AG09309 (cell line): Measurements from ENCODE around the gene EBNA1BP2.
"Not testable (repeated sequence)": the region's sequence is repeated elsewhere in the genome, so short reads cannot be mapped to it uniquely, and the experiment has no call there.

Source experiments
- DNase-seq: peaks from one replicate; pipeline ENCODE4 v3.0.0-alpha.2; 2010; ENCODE audit warnings: low read depth
- H3K4me3 ChIP-seq: 2 replicates; pipeline ENCODE4 v1.5.1; 2011; ENCODE audit warnings: mild to moderate bottlenecking, low read depth, low read length, moderate library complexity; ENCODE audit not compliant: control insufficient read depth
- CTCF ChIP-seq: IDR thresholded peaks from 2 replicates; pipeline ENCODE4 v1.5.1; 2011; ENCODE audit warnings: mild to moderate bottlenecking, low read depth, low read length, inconsistent platforms; ENCODE audit not compliant: insufficient read depth, control insufficient read depth; ENCODE audit errors: missing control alignments

The EBNA1BP2 gene

GRCh38 chr1:43171876-43172526 is at the start of gene EBNA1BP2, which contains the start of gene CFAP57:
Gene EBNA1BP2, minus strand, starts transcription at chr1:43172290. Its CDS starts 172 bp downstream, at chr1:43172118.
Gene CFAP57, plus strand, starts transcription at chr1:43172330. Its CDS starts 424 bp downstream, at chr1:43172754.
- peak within 1 kb of the TSS; percentile 62 for H3K4me3 ChIP-seq
- no peak for TF ChIP-seq CTCF
- peak; percentile 72 for DNase-seq

GRCh38 chr1:43221797-43222196 is 49.7 kb upstream of the EBNA1BP2 start:
- H3K4me3 ChIP-seq, result no peak overlapping the region
- DNase-seq, result no peak
- TF ChIP-seq CTCF, result no peak

- TF ChIP-seq CTCF, result no peak
- no peak overlapping the region for H3K4me3 ChIP-seq
- no peak for DNase-seq
Measured at GRCh38 chr1:43220905-43221778, 49.1 kb upstream of the EBNA1BP2 start.

DNA sequence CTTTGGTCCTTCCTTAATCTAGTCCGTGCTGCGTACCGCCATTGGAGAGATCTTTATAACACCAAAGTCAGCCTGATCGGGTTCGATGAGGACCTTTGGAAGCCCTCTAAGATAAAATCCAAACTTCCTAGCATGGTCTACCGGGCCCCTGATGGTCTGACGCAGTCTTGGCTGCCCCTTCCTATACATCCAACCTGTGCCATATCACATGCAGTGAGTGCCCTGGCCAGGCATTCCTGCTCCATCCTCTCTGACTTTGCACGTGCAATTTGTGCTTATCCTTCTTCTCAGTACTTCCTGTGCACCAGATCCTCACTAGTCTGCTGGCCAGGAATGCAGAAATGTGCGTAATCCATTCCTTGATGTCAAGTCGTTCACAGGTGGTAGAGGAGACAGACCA is 45.7 kb upstream of the EBNA1BP2 start:
- DNase-seq, result no peak
- H3K4me3 ChIP-seq, result no peak overlapping the region
- no peak for TF ChIP-seq CTCF

GRCh38 chr1:43214501-43215444 is 42.7 kb upstream of the EBNA1BP2 start:
- no peak for TF ChIP-seq CTCF

DNA sequence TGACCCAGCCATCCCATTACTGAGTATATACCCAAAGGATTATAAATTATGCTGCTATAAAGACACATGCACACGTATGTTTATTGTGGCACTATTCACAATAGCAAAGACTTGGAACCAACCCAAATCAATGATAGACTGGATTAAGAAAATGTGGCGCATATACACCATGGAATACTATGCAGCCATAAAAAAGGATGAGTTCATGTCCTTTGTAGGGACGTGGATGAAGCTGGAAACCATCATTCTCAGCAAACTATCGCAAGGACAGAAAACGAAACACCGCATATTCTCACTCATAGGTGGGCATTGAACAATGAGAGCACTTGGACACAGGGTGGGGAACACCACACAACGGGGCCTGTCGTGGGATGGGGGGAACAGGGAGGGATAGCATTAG is 36.2 kb upstream of the EBNA1BP2 start:
- not testable (repeated sequence) for DNase-seq, H3K4me3 ChIP-seq

More at GRCh38 chr1:43214501-43215444, 42.7 kb upstream of the EBNA1BP2 start:
- no peak for DNase-seq
- H3K4me3 ChIP-seq, result no peak overlapping the region
